ENCODE results near the gene PDSS2. TPM values are rescaled to one million over a fixed set of nuclear protein-coding genes. Genes with fewer than 3 reads are reported as not detected.
"Not testable (repeated sequence)": the region's sequence is repeated elsewhere in the genome, so short reads cannot be mapped to it uniquely, and the experiment has no call there.

Gene PDSS2
- total RNA-seq, 1 donor from 2014 or later, result 13.3 TPM

- Mint-ChIP-seq H3K4me1 (peaks cover 9% of the 10 kb centered on the region), H3K4me3 (no peak overlapping the region), H3K36me3 (ENCODE audit: low read depth) (peaks cover 9% of the 10 kb centered on the region)
Observed at GRCh38 chr6:107329063-107329860, 130.1 kb downstream of the PDSS2 start.

DNA sequence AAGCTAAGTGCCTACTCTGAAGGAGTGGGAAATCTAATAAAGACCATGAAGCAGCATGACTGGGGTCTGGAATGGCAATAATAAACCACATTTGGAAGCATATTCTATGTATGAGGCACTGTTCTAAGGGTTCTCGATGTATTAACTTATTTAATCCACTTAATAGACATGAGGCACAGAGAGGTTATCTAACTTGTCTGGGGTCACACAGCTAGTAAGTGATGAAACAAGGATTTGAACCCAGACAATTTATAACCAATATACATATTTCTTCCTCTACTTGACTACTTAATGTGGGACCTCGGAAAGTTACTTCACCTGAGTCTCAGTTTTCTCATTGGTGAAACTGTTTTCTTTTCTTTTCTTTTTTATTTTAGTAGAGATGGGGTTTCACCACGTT lies 131.3 kb downstream of the PDSS2 start:
- H3K9me3 Mint-ChIP-seq, result no peaks in the 10 kb centered on the region
- H3K36me3 Mint-ChIP-seq (ENCODE audit: low read depth), result peaks cover 7% of the 10 kb centered on the region
- no peak for DNase-seq
- H3K4me1 Mint-ChIP-seq, result peaks cover 9% of the 10 kb centered on the region
- H3K27ac Mint-ChIP-seq, result no peak overlapping the region
- H3K27me3 Mint-ChIP-seq, result no peaks in the 10 kb centered on the region
- intact Hi-C loops (cut with micrococcal nuclease), result no loop called here
- H3K4me3 Mint-ChIP-seq, result no peak overlapping the region

More at GRCh38 chr6:107329063-107329860, 130.1 kb downstream of the PDSS2 start:
- Mint-ChIP-seq H3K27me3 (no peaks in the 10 kb centered on the region), H3K27ac (no peak overlapping the region), H3K9me3 (no peaks in the 10 kb centered on the region)
- intact Hi-C loops (cut with micrococcal nuclease), result no loop called here
- DNase-seq, result no peak

- H3K9me3 Mint-ChIP-seq, result no peaks in the 10 kb centered on the region
- H3K27me3 Mint-ChIP-seq, result no peaks in the 10 kb centered on the region
- H3K27ac Mint-ChIP-seq, result no peak overlapping the region
- peaks cover 10% of the 10 kb centered on the region for H3K4me1 Mint-ChIP-seq
- no peaks in the 10 kb centered on the region for H3K36me3 Mint-ChIP-seq (ENCODE audit: low read depth)
- H3K4me3 Mint-ChIP-seq, result no peak overlapping the region
- intact Hi-C loops (cut with micrococcal nuclease), result no loop called here
- no peak for DNase-seq
Observed at GRCh38 chr6:107323133-107323785, 136.1 kb downstream of the PDSS2 start.

GRCh38 chr6:107321793-107322192 lies 137.6 kb downstream of the PDSS2 start:
- no peak overlapping the region for H3K4me3 Mint-ChIP-seq
- H3K27me3 Mint-ChIP-seq, result no peaks in the 10 kb centered on the region
- intact Hi-C loops (cut with micrococcal nuclease), result no loop called here
- no peaks in the 10 kb centered on the region for H3K36me3 Mint-ChIP-seq (ENCODE audit: low read depth)
- peaks cover 10% of the 10 kb centered on the region for H3K4me1 Mint-ChIP-seq
- H3K9me3 Mint-ChIP-seq, result no peaks in the 10 kb centered on the region
- DNase-seq, result no peak
- H3K27ac Mint-ChIP-seq, result no peak overlapping the region

GRCh38 chr6:107319906-107320530 lies 139.3 kb downstream of the PDSS2 start:
- Mint-ChIP-seq H3K4me1 (peaks cover 10% of the 10 kb centered on the region), H3K36me3 (ENCODE audit: low read depth) (no peaks in the 10 kb centered on the region), H3K4me3 (no peak overlapping the region), H3K27me3 (no peaks in the 10 kb centered on the region), H3K27ac (no peak overlapping the region), H3K9me3 (no peaks in the 10 kb centered on the region)
- DNase-seq, result no peak
- intact Hi-C loops (cut with micrococcal nuclease), result no loop called here

GRCh38 chr6:107318100-107318736 lies 141.1 kb downstream of the PDSS2 start:
- no peak overlapping the region for H3K27ac Mint-ChIP-seq
- H3K4me3 Mint-ChIP-seq, result no peak overlapping the region
- H3K36me3 Mint-ChIP-seq (ENCODE audit: low read depth), result no peaks in the 10 kb centered on the region
- H3K9me3 Mint-ChIP-seq, result no peaks in the 10 kb centered on the region
- H3K27me3 Mint-ChIP-seq, result no peaks in the 10 kb centered on the region
- intact Hi-C loops (cut with micrococcal nuclease), result loop anchor here (1.0 kb wide), 1 partner anchor 357 kb away; no protein-coding TSS in a partner anchor
- peaks cover 10% of the 10 kb centered on the region for H3K4me1 Mint-ChIP-seq
- peak; percentile 72 for DNase-seq

- intact Hi-C loops (cut with micrococcal nuclease), result no loop called here
- Mint-ChIP-seq H3K4me3 (no peak overlapping the region), H3K36me3 (ENCODE audit: low read depth) (no peaks in the 10 kb centered on the region), H3K27me3 (no peaks in the 10 kb centered on the region), H3K9me3 (no peaks in the 10 kb centered on the region), H3K27ac (no peak overlapping the region), H3K4me1 (no peaks in the 10 kb centered on the region)
- DNase-seq, result no peak
Observed at GRCh38 chr6:107315114-107315513, 144.2 kb downstream of the PDSS2 start.

DNA sequence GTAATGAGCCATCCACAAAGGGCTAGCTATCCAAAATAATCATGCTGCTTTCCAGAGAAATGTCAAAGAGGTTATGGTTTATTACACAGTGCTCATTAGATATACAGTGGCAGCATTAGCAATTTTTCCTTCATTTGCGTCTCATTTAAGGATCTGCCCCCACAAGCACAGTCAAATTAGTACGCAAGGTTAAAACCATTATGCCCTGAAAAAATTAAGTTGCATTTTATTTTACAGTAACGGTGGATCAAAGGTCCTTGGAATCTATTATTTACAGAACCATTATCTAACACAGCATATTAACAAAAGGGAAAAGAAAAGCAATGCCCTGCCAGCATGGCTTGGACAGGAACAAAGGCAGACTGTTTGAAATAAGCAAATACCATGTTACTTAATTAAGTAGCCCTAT lies 144.8 kb downstream of the PDSS2 start:
- H3K27ac Mint-ChIP-seq, result no peak overlapping the region
- H3K9me3 Mint-ChIP-seq, result no peaks in the 10 kb centered on the region
- H3K4me3 Mint-ChIP-seq, result no peak overlapping the region
- no peaks in the 10 kb centered on the region for H3K4me1 Mint-ChIP-seq
- no peaks in the 10 kb centered on the region for H3K36me3 Mint-ChIP-seq (ENCODE audit: low read depth)
- no peak for DNase-seq
- intact Hi-C loops (cut with micrococcal nuclease), result no loop called here
- H3K27me3 Mint-ChIP-seq, result no peaks in the 10 kb centered on the region

DNA sequence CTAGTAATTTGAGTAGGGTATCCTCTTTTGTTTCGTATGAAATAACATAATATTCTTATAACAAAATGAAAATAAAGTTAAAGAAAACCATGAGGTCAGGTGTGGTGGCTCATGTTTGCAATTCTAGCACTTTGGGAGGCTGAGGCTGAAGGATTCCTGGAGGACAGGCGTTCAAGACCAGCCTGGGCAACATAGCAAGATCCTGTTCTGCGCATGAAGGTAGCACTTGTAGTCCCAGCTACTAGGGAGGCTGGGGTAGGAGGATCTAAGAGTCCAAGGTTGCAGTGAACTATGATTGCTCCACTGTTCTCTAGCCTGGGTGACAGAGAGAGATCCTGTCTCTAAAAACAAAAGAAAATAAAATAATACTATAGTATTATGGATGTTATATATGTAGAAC lies 145.6 kb downstream of the PDSS2 start:
- no peaks in the 10 kb centered on the region for H3K36me3 Mint-ChIP-seq (ENCODE audit: low read depth)
- DNase-seq, result no peak
- no peaks in the 10 kb centered on the region for H3K27me3 Mint-ChIP-seq
- H3K27ac Mint-ChIP-seq, result no peak overlapping the region
- no peaks in the 10 kb centered on the region for H3K4me1 Mint-ChIP-seq
- intact Hi-C loops (cut with micrococcal nuclease), result no loop called here
- H3K4me3 Mint-ChIP-seq, result no peak overlapping the region
- H3K9me3 Mint-ChIP-seq, result no peaks in the 10 kb centered on the region

GRCh38 chr6:107310362-107310761 lies 149.0 kb downstream of the PDSS2 start:
- H3K9me3 Mint-ChIP-seq, result no peaks in the 10 kb centered on the region
- peaks cover 2% of the 10 kb centered on the region for H3K4me1 Mint-ChIP-seq
- intact Hi-C loops (cut with micrococcal nuclease), result no loop called here
- no peak for DNase-seq
- no peaks in the 10 kb centered on the region for H3K36me3 Mint-ChIP-seq (ENCODE audit: low read depth)
- H3K27ac Mint-ChIP-seq, result no peak overlapping the region
- no peaks in the 10 kb centered on the region for H3K27me3 Mint-ChIP-seq
- H3K4me3 Mint-ChIP-seq, result no peak overlapping the region

DNA sequence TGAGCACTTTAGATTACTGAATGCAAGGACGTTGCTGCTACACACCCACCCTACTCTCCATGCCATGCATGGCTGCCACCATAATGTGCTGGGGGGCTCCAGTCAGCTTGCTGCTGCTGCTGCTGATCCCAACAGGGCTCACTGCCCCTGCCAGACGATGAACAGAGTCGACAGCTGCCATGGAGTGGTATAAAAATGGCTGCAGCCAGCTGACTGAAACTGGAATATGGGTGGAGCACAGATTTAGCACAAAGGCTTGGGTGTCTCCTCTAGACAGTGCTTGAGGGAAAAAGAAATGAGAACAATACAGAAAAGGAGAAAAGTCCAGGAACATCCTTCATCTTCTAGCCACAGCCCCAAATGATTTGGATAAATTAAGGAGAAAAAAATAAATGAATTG lies 150.7 kb downstream of the PDSS2 start:
- no peaks in the 10 kb centered on the region for H3K27me3 Mint-ChIP-seq
- H3K36me3 Mint-ChIP-seq (ENCODE audit: low read depth), result no peaks in the 10 kb centered on the region
- H3K27ac Mint-ChIP-seq, result no peak overlapping the region
- no peaks in the 10 kb centered on the region for H3K9me3 Mint-ChIP-seq
- intact Hi-C loops (cut with micrococcal nuclease), result no loop called here
- no peak for DNase-seq
- no peak overlapping the region for H3K4me3 Mint-ChIP-seq
- H3K4me1 Mint-ChIP-seq, result peaks cover 9% of the 10 kb centered on the region

- H3K27ac Mint-ChIP-seq; H3K36me3 Mint-ChIP-seq (ENCODE audit: low read depth); H3K27me3 Mint-ChIP-seq; H3K4me3 Mint-ChIP-seq; intact Hi-C loops (cut with micrococcal nuclease); H3K9me3 Mint-ChIP-seq; H3K4me1 Mint-ChIP-seq; DNase-seq: not testable (repeated sequence)
Observed at GRCh38 chr6:107305994-107306393, 153.4 kb downstream of the PDSS2 start.

GRCh38 chr6:107305391-107305790 lies 154.0 kb downstream of the PDSS2 start:
- Mint-ChIP-seq H3K27ac (no peak overlapping the region), H3K36me3 (ENCODE audit: low read depth) (no peaks in the 10 kb centered on the region), H3K4me3 (no peak overlapping the region), H3K4me1 (peaks cover 9% of the 10 kb centered on the region), H3K9me3 (no peaks in the 10 kb centered on the region), H3K27me3 (no peaks in the 10 kb centered on the region)
- intact Hi-C loops (cut with micrococcal nuclease), result no loop called here
- DNase-seq, result no peak
